Measurements from ENCODE around the gene RGPD5.
"Not testable (repeated sequence)": the region's sequence is repeated elsewhere in the genome, so short reads cannot be mapped to it uniquely, and the experiment has no call there.

DNA sequence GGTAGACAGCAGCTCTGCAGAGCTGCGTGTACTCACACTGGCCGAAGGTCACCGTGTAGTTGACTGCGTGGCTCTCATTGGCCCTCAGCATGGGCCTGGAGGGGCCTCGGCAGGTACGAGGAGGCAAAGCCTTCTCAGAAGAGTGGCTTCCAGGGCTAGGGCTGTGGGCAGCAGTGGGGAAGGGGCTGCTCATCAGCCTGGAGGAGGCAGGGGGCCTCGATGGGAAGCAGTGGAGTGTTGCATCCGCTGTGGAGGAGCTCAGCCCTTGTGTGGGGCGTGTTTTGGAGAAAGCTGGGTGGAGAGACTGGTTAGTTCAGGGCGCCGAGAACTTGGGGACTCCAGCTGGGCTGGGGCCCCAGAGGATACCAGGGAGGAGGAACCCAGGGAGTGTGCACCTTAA is 28.0 kb upstream of the RGPD5 start:
- not testable (repeated sequence) for TF ChIP-seq CTCF (IDR thresholded peaks at IDR 0.05; ENCODE audit: poor library complexity, severe bottlenecking); EP300 (conservative IDR thresholded peaks at IDR 0.05; ENCODE audit: poor library complexity, severe bottlenecking); MXI1 (conservative IDR thresholded peaks at IDR 0.05; ENCODE audit: poor library complexity, severe bottlenecking); POLR2AphosphoS5 (IDR thresholded peaks at IDR 0.05)

Data from neural cell (in vitro differentiated cells).